Stromal cell of bone marrow (primary cell): ENCODE results near the gene MOB3B.
"Not testable (repeated sequence)": the region's sequence is repeated elsewhere in the genome, so short reads cannot be mapped to it uniquely, and the experiment has no call there.

Experiments
- DNase-seq: peaks from one replicate; pipeline ENCODE4 v3.0.0-alpha.2; 2012; ENCODE audit warnings: low read depth

The MOB3B gene

DNA sequence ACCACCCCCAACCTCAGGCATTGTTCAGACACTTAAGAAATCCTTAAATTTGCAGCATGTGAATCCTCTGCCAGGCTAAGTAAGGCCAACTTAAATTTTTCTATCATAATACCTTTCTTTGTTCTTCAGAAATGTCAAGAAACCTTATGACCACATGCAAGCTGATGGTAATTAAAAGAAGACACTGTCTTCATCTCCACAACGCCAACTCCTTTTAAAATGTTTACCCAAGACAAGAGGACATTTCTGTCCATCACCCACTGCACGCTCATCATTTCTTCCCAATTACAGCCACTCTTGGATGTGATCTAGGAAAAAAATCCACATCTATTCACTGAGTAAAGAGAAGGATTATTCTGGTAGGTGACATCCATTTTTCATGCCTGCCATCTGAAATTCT lies 11.6 kb downstream of the MOB3B start:
- no peak for DNase-seq

DNA sequence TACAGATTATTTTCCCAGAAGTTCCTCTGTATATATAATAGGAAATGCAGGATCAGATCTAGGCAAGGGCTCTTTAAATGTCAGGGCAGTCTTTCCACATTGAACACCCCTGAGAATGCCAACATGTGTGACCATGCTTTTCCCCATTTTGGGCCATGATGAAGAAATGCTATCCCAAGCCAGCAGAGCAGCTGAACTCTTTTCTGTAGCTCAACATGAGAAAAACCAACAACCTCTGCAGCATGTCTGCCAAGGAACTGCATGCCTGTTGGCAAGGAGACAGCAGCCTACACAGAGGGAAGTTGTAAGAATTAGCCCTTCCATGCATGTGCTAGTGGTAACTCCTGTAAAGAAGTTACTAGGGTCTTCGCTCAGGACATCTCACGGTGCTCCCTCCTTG lies 15.1 kb downstream of the MOB3B start:
- no peak for DNase-seq

DNA sequence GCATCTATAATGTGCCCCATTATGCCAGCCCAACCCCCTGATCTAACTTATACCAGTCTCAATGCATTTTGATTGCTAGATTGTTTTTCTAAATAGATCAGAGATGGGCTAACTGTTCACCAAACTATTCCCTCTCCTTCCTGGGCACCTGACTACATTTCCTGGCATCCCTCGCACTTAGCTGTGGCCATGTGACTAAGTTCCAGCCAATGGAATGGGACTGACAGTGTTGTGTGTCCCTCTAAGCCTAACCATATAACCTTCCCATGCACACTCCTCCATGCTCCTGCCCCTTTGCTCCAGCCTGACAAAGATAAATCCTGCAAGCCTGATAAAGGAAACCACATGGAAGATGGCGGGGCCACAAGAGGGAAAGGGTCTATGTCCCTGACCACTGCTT lies 17.8 kb downstream of the MOB3B start:
- no peak for DNase-seq

DNA sequence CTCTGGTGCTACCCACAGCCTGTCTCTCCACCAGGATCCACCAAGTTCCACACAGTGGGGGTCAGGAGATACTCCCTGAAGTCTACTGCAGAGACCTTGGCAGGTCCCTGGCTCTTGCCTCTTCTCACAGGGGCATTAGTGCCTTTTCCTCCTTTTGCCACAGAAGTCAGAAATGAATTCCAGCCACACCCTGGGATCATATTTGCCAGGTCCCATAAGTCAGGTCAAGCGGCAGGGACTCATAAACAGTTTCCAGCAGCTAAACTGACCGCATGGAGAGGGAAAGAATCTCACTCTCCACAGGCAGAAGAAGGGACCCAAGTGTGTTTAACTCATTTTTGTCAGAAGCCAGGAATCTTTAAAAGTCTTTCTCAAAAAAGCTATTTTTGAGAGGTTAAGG lies 18.8 kb downstream of the MOB3B start:
- DNase-seq: no peak

- no peak for DNase-seq
These were observed 22.6 kb downstream of the MOB3B start for GRCh38 chr9:27506981-27507380.

- DNase-seq: no peak
These were observed 23.9 kb downstream of the MOB3B start for GRCh38 chr9:27505744-27506161.

DNA sequence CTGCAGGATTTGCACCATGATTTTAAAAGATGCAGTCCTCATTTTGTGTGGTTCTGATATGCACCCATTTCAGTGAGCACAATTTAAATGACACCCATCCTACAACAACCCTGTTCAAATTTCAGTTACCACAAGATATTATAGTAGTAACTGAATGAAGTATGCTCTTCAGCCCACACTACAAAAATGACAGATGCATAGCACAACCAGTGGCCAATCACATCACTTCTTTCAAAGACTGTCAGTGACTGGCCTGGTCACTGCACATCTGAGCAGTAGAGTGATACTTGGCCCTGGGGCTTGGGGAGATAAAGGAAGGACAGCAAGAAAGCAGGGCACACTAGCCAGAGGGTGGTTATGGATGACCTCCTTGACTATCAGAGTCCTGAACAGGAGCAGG lies 25.4 kb downstream of the MOB3B start:
- DNase-seq: no peak

DNA sequence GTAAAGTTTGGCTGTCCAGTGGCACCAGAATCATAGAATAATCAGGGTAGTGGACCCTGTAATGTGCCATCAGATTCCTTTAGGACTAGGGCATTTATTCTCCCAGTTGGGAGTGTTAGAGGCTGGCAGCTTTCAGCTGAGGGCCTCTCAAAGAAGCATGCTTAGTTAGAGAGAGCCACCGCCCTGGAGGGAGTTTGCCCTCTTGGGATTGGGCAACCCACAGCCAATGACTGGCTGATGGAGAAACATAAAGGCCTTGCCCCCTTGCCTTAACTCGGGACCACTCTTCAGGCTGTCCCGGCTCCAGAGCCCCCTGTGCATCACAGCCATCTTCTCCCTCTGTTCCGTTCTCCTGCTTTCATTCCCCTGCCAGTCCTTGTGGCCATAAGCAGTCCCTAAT lies 26.0 kb downstream of the MOB3B start:
- no peak for DNase-seq

DNA sequence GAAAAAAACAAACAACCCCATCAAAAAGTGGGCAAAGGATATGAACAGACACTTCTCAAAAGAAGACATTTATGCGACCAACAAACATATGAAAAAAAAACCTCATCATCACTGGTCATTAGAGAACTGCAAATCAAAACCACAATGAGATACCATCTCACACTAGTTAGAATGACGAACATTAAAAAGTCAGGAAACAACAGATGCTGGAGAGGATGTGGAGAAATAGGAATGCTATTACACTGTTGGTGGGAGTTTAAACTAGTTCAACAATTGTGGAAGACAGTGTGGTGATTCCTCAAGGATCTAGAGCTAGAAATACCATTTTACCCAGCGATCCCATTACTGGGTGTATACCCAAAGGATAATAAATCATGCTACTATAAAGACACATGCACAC lies 28.7 kb downstream of the MOB3B start:
- DNase-seq: not testable (repeated sequence)

DNA sequence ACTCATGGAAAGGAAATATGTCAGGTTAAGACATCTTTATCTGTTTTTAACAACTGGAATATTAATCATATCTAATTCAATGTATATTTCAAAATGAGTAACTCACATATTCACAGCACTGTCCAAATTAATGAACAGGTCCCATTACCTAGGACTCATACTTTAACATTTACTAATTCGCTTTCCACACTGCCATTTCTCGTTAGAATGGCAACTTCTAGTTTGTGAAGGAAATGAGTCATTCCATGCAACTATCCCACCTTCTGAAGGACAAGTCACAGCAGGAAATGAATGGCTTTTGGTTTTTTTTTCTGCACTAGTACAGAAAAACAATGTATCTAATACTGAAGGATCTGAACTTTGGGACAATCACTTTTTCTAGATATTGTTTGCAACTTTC lies 30.2 kb downstream of the MOB3B start:
- no peak for DNase-seq

DNA sequence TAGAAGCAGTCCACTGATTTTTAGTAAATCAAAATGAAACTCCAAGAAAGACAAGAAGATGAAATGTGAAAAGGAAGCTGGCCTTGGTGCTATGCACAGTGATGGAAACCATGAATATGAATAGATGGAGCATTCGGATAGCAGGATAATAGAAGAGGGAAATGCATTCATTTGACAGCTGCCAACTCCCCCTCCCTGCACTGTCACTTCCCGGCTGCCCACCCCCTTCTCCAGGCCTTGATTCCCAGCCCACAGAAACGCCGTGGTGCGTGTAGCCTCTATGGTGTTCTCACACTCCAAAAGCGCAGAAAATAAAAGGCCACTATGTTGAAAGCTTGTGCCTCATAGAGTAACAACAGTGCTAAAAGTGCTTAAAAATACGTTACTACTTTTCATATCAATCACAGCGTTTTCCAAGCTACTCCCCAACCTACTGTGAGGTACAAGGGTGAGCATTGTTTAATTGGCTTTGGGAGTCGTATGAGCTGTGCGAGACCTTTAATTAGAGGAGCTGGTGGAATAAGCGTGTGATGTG lies 31.7 kb downstream of the MOB3B start:
- DNase-seq: no peak

DNA sequence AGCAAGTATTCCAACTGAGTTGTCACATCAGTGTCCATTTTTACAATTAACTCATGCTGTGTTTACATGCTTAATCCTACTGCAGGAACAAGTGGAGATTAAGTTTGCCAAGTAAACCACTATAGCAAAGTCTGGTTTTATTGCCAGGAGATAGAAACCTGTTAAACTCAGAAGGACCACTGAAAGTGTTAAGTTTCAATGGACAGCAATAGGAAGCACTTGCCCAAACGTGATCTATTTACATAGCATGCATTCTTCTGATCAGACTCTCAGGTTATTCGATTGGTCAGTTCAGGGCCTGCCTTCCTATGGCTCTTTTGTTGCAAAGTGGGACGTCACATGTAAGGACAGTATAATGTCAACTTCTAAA lies 33.5 kb downstream of the MOB3B start:
- DNase-seq: no peak

GRCh38 chr9:27495480-27496134 lies 34.0 kb downstream of the MOB3B start:
- DNase-seq: no peak

GRCh38 chr9:27491154-27491553 lies 38.5 kb downstream of the MOB3B start:
- DNase-seq: no peak

DNA sequence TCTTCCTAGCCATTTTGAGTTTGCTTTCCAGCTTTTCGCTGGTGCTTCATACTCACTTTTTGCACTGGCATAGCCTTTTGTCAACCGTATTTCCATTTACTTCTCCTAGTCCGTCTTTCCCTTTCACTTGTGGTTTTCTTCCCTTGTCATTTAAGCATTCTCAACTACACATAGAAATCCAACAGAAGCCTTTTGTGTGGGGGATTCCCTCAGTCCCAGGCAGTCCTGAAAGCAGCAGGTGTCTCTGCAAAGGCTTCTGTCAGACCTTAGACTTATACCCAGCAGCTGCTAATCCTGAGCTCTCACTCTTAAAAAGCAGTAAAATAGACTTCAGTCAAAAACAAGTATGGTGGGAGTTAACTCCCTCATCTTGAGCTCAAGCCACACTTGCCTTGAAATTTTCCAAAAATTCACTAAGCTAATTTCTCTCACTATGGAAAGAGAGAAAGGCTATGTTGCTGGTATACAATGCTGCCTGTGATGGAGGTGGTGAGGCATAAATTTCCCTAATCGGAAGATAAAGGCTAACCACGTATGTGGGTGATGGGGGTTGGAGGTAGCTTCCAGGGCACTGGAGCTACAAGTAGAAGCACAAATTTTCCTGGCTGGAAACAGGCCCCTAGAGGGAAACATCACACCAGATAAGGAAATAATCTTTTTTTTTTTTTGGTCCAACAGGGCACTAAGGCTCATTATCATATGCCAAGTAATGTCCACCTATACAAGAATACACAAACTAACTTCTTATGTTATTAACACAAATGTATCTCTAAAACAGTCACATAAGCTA lies 40.3 kb downstream of the MOB3B start:
- DNase-seq: no peak

DNA sequence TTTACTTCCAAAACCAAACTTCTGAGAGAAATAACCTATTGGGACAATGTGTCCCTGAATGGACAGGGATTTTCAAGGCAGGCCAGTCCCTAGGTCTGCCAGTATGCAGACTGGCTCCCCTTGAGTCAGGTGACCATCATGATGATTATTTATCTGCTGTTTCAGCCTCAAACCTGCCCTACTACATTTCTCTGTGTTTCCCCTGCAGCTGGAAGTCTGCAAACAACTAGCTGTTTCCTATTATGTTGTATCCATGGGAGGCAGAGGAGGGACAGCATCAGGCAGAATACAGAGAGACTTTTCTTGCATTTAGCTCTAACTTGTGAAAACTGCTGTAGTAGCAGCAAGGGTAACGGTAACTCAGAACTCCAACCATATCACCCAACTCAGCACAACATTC lies 41.7 kb downstream of the MOB3B start:
- no peak for DNase-seq

- no peak for DNase-seq
These were observed 42.4 kb downstream of the MOB3B start for GRCh38 chr9:27487128-27487640.

DNA sequence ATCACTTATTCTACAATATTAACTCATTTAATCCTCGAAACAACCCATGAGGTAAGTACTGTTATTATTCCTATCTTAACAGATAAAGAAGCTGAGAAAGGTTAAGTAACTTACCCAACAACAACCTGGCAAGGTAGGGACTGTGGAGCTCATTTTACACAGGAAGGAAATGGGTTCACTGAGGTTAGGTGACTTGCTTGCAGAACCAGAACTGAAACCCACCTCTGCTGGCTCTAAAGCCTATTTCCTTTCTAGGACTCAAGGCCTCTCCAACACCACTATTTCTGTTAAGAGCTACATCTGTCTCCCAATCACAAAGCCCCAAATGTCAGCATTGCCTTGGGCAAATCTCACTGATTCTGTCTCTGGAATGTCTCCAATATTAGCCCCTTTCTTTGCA lies 44.5 kb downstream of the MOB3B start:
- no peak for DNase-seq

GRCh38 chr9:27483576-27483975 lies 46.0 kb downstream of the MOB3B start:
- no peak for DNase-seq

- no peak for DNase-seq
These were observed 46.9 kb downstream of the MOB3B start for GRCh38 chr9:27482709-27483108.

GRCh38 chr9:27478322-27478721 lies 51.3 kb downstream of the MOB3B start:
- DNase-seq: no peak

DNA sequence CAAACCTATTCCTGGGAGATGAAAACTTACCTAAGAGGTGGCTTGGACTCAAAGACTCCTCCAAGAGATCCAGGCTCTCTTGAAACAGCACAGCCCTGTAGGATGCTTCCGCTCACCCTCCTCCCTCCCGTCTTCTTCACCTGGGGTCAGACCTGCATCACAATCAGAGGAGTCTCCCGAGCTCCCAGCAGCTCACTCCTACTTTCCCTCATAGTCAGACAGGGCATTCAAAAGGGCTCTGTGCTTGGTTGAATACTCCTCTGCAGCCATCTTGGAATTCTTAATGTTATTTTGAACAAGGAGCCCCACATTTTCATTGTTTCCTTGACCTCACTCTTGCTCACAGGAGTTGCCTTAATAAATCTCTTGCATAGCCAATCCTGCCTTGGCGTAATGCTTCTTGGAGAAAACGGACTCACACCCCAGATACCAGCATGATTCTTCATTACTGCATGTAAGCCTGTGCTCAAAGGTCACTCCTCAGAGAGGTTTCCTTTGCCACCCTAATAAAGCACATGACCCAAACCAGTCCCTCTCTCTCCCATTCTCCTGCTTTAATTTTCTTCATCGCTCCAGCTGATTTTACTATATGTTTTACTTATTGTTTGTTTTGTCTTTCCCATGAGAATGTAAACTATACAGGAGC lies 52.6 kb downstream of the MOB3B start:
- DNase-seq: no peak

- no peak for DNase-seq
These were observed 54.5 kb downstream of the MOB3B start for GRCh38 chr9:27475057-27475595.
